K562 (cell line): ENCODE data around the gene ZNF428.

Source experiments
- CTCF ChIP-seq, 3 experiments: IDR thresholded peaks in 2 of 3; conservative IDR thresholded peaks in 1 of 3; 2 replicates each; pipeline ENCODE4 v1.5.1; 2011 to 2012; ENCODE audit warnings: low read length in 3 of 3, mild to moderate bottlenecking in 3 of 3, control low read depth in 2 of 3, improper control_type of control experiment in 1 of 3, inconsistent platforms in 1 of 3, low read depth in 1 of 3, mixed read lengths in 1 of 3, moderate library complexity in 1 of 3; ENCODE audit not compliant: insufficient read depth in 2 of 3
- EZH2 ChIP-seq: IDR thresholded peaks from 2 replicates; pipeline ENCODE4 v1.6.1; 2012; ENCODE audit warnings: low read depth, mild to moderate bottlenecking, inconsistent platforms, low read length, borderline replicate concordance
- MEIS2 ChIP-seq: fragments of 450-650 bp; IDR thresholded peaks from 2 replicates; pipeline ENCODE4 v1.6.1; 2014; ENCODE audit warnings: mild to moderate bottlenecking; ENCODE audit not compliant: partially characterized antibody
- SMAD1 ChIP-seq: fragments of 150-350 bp; IDR thresholded peaks from 2 replicates; pipeline ENCODE4 v1.6.1; 2014; ENCODE audit warnings: low read length, low read depth; ENCODE audit not compliant: partially characterized antibody

GRCh38 chr19:43616306-43616705 is 3.1 kb downstream of the ZNF428 start:
- TF ChIP-seq MEIS2 (no peak), EZH2 (no peak), SMAD1 (no peak), CTCF (IDR thresholded peaks at IDR 0.05 in 2 of 3, conservative IDR thresholded peaks at IDR 0.05 in 1 of 3; ENCODE audit: insufficient read depth in 2 of 3, low read depth in 1 of 3, low read length in 3 of 3) (no peak)
